GM18519 (cell line): ENCODE data around the gene RIMBP2.

ENCODE experiments used
- ATAC-seq: cut with Tn5 transposase; IDR thresholded peaks from one replicate; pipeline ENCODE4 v1.9.1; 2021; ENCODE audit warnings: mild to moderate bottlenecking, moderate library complexity; ENCODE audit not compliant: unreplicated experiment, low FRiP score

RIMBP2 gene

DNA sequence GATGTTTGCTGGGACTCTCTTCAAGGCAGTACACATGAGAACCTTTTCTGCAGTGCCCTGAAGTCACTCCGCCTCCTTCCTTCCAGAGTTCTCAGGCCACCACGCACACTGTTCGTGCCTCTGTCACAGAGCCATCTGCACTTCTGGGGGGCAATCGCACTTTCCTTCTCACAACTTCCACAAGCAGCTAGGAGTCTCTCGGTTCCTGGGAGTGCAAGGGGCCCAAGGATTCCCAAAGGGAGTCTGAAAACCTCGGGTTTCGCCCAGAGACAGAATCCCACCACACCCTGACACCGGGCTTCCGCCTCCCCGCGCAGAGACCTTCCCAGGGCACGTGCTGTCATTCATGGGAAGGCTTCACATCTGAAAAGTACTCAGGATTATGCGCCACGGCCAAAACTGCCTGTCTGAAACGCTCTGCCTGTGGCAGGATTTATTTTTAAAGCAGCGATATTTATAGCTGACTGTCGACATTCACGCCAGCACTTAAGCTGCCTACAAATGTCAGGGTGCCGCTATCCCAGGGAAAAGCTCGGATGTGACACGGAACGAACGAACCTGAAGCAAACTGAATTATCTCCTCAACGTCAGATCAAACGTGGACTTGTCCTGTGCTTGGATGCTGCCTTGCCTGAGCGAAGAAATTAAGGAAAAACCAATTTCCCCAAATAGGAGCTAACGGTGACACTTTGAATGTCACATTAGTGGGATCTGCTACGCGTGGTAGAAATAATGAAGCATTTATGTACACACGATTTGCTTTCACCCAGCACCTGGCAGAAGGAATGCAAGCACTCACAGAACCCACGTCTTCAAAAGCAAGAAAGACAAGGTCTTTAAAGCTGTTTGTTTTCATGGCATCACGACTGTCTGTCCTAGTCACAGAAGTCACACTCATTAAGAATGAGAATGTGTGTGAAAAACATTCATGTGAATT is 224.4 kb downstream of the RIMBP2 start:
- ATAC-seq, result no peak

DNA sequence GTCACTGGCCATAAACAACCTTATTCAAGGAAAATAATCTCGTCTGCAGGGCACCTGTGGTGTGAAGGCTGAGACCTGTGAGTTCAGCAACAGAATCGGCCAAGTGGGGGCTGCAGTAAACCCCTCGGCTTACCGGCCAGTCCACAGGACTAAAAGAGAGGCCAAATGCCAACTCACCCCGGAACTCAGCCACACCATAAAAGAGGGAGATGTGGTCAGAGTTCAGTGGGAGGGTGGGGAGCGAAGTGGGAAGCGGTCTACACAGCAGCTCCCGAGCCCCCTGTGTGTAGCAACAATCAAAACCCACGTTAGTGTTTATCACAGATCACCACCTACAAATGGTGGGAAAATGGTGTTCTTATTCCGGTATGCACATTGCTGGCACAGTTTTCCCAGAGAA is 225.4 kb downstream of the RIMBP2 start:
- no peak for ATAC-seq

DNA sequence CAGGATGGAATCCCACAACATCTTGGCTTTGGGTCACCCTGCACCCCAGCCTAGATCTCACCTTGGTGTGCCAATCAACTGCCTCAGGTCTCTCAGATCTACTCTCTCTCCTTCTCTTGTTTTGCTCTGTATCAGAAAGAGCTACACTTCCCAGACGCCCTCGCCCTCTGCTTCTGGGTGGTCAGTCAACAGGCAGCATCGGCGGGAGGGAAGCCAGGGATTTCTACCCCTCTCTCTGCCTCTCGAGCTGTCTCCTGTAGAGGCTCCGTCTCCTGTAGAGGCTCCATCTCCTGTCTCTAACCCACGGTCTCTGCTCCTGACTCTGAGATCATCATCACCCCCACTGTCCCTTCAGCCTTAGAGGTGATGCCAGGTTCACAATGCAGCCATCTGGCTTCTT is 226.8 kb downstream of the RIMBP2 start:
- no peak for ATAC-seq

DNA sequence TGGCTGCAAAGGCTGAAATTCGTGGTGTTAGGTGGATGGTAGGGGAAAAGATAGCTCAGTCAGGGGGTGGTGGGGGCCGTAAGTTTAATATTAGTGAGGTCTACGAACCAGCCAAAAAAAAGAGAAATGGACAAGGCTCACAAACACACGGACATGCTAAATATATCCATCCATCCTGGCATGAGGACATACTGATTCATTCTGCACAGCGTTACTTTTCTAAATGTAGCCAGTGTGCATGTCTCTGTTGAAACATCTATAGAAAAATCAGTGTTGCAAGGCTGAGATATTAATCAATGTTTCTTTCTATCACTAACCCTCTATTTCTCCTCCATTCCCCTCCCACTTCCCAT is 227.8 kb downstream of the RIMBP2 start:
- ATAC-seq, result no peak

DNA sequence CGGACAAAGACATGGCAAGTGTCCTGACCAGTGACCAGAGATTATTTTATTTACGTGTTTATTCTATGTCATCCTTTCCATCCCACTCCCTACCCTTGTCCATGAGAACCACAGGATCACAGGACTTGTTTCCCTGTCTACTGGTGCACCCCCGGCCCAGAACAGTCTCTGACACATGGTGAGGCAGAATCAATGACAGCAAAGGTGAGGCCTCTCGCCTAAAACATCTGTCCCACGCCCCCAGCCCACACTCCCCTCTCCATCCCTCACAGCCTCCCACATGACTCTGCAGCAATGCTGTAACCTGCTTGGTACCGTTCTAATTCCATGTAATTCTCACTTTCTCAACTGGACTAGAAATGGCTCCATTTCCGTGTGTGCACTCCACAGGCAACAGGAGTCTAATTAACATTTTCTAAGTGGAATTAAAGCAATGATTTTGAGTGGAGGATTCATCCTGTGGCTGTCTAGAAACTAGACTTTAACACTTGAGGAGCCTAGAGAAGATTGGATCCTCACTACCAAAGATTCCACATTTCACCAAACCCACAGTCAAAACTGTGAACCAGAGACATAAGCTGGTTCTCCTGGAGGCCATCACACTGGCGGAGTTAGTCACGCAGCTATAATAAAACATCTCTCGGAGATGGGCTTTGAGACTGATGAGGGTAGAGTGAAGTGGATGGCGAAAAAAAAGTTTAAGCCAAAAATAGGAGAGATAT is 228.3 kb downstream of the RIMBP2 start:
- ATAC-seq, result no peak

DNA sequence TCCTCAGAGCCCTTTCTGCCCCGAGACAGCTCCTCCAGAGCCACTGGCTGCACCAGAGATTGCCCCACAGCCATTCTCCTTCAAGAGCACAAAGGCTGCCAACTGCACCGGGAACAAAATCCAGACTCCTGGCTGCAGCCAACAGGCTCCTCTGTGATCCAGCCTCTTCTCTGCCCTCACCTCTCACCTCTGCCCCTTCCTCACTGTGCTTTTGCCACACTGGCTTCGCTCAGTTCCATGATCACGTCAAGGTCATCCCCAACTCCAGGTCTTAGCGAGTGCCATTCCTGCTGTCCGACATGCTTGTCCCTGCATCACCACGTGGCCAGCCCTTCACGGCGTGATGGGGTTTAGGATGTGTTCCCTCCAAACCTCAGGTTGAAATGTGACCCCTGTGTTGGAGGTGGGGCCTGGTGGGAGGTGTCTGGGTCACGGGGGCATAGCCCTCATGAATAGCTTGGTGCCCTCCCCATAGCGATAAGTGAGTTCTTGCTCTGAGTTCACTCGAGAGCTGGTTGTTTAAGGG is 229.1 kb downstream of the RIMBP2 start:
- ATAC-seq, result no peak

DNA sequence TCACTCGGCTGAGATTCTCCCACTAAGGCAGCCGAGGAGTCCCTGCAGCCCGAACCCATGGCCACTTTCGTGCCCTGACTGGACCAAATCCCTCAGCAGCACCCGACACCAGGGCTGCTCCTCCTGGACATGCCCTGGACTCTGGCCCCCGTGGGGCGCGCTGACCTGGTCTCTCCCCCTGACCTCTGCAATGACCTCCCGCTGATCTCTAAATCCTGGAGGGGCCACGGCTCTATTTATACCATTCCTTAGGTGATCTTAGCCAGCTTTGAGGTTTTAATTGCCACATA is 230.0 kb downstream of the RIMBP2 start:
- no peak for ATAC-seq

DNA sequence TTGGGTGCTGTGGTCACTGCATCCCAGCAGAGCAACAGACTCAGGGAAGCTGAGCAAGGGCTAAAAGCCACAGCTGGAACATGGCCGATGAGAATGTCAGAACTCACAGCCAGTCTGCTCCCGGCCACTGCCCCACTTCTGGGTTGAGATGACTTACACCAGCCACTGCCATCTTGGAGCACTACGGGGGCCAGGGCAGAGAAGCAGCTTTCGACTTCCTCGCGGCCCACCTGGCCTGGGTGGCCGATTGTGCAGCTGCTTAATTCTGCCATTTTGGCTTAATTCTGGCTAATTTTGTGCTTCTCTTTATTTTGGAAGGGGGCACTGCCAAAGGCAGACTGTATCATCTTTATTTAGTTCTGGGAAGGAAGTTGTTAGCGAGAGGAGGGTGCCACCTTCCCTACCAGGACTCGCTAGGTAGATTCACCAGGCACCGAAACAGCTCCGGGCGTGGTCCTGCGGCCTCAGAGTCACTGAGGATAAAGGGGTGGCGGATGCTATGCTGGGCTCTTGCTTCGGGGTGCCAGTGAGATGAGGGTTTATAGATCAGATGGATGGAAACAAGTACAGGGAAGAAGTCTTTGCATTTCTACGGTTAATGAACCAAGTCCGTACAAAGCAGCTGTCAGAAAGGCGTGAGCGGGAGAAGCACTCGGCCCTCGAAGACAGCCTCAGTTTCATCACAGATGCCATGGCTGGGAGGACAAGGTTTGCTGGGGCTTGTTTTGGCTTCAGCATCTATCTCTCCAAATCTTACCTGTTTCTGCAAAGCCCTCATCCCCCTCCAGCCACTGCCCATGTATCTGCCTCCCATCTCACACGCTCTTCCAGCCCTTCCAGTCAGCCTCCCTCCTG is 230.6 kb downstream of the RIMBP2 start:
- no peak for ATAC-seq

DNA sequence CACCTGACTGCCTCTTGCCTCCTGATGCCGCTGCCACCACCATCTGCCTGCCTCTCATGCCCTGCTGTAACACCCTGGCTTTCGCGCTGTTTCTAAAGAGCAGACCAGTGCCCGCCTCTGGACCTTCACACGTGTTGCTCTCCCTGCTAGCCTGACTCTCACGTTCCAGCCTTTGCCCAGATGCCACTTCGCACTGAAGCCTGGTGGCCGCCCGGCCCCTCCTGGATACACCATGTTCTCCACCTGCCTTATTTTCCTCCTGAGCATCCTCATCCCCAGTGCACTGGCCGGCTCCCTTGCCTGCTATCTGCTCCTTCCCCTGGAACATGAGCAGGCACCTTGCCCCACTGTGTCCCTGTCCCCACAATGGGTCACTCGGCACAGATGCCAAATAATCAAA is 231.9 kb downstream of the RIMBP2 start:
- no peak for ATAC-seq

DNA sequence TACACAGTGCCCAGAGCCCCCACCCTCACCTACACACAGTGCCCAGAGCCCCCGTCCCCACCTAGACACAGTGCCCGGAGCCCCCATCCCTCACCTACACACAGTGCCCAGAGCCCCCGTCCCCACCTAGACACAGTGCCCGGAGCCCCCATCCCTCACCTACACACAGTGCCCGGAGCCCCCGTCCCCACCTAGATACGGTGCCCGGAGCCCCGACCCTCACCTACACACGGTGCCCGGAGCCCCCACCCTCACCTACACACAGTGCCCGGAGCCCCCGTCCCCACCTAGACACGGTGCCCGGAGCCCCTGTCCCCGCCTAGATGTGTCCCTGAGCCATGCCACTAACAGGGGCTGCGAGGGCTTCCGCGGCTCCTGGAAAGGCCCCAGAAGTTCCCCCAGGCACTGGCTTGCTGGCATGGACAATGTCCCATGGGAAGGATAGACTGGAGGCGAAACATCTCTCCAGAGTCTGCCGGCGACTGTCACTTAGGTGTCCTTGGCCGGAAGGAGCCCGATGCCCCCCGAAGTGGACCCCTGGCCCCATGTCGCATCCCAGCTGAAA is 232.4 kb downstream of the RIMBP2 start:
- ATAC-seq, result no peak

DNA sequence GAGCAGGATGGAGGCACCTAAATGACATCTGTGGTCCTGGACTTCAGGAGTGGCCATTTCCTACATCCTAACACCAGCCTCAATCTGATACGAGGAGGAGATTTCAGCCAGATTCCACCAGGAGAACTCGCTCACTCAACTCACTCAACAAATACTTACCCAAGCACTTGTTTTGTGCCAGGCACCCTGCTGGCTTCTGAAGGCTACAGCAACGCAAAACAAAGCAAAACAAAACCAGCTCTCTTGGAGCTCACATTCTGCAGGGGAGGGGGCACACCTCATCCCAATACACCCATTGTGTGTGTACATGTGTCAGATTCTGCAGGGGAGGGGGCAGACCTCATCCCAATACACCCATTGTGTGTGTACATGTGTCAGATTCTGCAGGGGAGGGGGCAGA is 233.7 kb downstream of the RIMBP2 start:
- ATAC-seq, result no peak

DNA sequence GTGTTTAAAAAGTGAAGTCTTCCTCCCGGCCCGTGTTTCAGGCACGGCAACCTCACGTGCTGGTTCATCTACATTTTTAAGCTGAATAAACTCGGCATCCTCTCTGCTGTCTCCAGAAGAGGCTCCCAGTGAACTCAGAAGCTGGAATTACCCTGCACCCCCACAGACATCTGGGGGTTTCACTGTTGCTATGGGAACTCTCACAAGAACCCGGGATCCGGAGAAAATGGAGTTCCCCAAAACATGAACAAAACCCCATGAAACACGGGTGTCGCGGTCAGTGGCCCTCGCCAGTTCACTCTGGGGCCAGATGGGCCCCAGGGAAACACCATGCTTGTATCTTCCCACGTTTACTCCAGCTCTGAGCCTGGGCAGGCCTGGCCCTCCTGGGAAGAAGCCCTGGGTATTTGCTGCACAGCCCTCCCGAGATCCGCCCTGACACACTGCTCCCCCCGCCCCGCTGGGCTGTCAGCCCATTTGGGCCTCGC is 234.7 kb downstream of the RIMBP2 start:
- no peak for ATAC-seq

DNA sequence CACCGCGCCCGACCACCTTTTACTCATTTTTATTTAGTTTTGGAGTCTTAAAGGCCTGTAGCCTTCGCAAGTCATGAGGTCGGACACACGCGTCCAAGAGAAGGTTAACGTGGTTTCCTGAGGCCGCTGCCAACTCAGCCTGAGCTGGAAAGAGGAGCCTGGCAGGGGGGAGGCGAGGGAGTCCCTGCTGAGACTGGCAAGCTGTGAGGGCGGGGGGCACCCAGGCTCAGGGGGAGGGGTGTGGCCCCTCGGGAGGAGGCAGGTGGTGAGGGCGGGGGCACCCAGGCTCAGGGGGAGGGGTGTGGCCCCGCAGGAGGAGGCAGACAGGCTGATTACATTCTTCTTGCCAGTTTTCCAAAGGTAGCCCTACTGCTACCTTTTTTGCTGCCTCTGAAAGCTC is 235.2 kb downstream of the RIMBP2 start:
- no peak for ATAC-seq

DNA sequence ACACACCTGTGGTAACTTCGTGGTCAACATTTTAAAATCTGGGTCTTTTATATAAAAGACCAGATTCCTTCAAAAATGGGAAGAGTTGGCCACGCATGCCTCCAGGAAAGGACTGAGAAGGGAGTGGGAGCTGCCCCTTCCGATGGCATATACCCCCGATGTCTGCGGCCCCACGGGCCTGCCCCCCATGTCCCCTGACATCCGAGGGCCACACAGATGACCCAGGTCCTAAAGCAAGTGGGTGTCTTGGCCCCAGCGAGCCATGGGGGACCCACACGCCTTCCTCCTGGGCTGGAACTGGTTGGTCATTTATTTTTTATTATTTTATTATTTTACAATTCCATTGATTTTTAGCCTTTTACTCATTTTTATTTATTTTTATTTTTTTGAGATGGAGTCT is 235.9 kb downstream of the RIMBP2 start:
- no peak for ATAC-seq

DNA sequence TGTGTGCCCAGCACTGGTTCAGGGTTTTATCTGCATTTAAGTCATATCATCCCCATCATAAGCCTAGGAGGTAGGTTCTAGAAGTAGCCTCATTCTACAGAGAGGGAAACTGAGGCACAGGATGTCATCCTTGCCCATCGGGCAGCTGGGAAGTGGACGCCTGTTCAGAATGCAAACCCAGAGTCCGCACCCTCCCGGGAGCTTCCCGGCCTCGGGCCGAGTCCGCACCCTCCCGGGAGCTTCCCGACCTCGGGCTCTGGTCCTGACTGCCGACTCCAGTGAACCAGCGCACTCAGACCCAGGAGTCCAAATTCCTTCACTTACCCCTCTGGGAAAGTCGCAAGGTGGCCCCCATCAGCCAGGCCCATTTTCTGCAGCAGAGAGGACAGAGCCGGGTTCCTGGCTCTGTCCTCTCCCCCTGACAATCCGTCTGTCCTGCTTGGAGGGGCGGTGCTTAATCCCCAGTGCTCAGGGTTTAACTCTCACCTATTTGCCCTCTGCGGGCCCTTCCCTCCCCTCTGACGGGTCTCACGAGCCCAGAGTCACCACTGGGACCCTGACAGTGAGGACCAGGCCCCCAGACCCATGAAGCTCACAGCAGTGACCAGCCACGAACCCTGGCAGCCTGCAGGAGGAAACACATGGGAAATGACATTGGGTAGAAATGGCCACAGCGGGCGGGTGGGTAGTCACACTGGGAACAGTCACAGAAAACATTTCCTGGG is 236.5 kb downstream of the RIMBP2 start:
- no peak for ATAC-seq

DNA sequence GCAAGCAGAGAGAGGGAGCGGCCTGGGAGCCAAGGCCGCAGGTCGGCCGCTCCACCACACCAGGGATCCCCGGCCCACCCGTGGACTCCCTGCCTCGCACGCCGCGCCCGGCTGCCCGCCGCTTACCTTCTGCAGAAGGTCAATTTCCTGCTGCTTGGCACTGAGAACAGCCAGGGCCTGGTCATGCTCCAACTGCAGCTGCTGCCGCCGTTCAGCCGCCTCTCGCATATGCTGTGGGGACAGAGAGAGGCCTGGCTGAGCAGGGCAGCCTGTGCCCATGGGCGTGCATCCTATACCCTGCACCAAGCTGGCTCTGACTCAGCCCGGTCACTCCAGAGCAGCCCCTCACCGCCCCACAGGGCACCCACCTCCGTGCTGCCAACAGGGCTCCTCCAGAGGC is 237.3 kb downstream of the RIMBP2 start:
- no peak for ATAC-seq

DNA sequence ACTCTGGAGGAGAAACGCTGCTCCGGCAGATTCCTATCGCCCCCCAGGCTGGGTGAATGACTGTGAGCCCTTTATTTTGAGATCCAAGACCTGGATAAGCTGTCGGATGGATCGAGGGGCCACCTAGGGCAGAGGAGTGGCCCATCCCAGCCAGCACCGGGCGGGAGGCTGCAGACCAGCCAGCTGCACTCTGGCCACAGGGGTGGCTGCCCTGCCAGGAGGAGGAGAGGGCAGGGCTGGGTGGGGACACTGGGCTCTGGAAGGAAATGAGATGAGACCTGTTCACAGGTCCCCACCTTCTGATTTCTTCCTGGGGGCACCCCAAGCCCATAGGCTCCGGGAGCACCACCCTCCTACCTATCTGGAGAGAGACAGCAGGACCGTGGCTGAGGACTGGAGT is 238.4 kb downstream of the RIMBP2 start:
- ATAC-seq, result no peak

DNA sequence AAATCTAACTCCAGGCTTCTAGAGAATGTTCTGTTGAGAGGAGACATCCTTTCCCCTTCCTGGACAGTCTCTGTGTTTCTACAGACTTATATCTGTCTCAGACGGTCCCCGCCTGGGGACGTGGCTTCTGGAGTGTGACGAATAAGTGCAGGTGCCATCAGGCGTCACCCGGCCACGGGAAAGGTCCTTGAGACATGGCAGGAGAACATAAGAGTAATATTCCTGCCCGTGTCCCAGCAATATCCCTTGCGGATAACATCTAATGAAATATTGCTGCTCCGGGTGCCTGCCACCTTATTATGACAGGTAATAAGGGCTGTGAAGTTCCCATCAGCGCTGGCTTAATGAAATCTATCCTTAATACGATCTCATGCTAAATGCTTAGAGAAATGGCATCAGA is 238.8 kb downstream of the RIMBP2 start:
- no peak for ATAC-seq

DNA sequence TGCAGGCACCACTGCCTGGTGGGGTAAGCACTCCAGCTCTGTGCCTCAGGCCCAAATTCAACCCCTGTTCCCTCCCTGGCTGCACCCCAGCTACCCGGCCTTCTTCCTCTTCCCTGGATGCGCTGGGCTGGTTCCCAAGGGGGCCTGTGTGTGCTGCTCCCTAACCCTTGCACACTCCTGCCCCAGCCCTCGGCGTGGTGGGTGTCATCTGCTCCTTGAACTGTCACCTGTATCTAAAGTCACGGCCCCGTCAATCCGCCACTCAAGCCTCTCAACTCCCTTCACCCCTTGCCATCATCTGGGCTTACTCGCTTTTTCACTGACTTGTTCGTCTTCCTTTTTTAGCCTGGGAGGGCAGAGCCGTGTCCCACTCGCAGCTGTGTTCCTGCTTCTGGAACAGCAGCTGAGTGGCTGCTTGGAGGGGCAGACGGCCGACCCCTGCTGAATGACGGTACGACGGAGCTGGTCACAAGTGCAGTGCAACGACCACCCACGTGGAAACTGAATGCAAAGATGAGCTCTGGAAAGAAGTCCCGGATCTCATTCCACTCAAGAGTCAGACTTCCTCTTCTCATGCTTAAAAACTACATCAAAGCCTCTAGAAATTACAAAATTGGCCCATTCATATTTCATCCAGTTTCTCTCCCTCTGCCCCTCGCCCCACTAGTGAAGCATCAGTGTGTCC is 239.5 kb downstream of the RIMBP2 start:
- ATAC-seq, result no peak
